ENCODE measurements around the gene ARID5A. TPM values are rescaled to one million over a fixed set of nuclear protein-coding genes. Genes with fewer than 3 reads are reported as not detected.

ARID5A gene
- total RNA-seq, 1 donor = 7.8 TPM

DNA sequence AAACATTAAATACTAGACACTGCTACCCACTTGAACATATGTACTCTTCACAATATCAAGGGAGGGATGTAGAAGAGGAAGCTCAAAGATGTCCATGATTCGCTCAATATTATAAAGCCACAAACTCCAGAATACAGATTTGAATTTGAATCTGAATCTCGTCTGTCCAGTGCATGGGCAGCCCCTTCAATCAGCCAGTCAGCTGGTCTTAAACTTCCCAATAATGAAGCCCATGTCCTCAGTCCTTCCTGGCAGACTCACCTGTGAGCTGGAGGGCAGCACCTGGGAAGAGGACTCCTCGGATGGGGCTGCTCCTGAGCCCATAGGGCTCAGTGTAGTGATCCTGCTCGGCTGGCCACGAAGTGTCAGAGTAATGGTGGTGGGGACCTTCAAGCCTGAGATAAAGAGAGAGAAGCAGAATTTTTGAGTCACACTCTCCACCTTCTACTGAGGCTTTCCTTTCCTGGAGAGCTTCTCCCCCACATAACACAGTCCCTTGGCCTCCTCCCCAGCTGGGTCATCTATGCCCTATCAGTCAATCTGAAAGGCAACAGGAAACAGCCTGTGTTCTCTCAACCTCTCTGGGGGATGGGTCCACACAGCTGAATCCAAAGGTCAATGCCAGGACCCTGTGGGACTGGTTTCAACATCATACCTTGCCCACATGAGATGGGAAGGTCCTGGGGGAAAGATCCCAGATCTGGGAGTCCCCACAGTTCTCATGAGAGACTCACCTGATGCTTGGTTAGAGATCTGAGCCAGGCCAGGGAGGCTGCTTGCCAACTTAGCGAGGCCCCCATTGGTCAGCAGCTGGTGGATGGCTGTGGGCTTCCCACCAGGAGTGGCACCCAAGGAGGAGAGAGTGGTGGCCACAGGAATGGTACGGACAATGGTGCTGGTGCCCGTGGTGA lies 65.1 kb downstream of the ARID5A start:
- TF ChIP-seq, protein P1, sequence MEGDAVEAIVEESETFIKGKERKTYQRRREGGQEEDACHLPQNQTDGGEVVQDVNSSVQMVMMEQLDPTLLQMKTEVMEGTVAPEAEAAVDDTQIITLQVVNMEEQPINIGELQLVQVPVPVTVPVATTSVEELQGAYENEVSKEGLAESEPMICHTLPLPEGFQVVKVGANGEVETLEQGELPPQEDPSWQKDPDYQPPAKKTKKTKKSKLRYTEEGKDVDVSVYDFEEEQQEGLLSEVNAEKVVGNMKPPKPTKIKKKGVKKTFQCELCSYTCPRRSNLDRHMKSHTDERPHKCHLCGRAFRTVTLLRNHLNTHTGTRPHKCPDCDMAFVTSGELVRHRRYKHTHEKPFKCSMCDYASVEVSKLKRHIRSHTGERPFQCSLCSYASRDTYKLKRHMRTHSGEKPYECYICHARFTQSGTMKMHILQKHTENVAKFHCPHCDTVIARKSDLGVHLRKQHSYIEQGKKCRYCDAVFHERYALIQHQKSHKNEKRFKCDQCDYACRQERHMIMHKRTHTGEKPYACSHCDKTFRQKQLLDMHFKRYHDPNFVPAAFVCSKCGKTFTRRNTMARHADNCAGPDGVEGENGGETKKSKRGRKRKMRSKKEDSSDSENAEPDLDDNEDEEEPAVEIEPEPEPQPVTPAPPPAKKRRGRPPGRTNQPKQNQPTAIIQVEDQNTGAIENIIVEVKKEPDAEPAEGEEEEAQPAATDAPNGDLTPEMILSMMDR (IDR thresholded peaks at IDR 0.05; ENCODE audit: insufficient read depth, low read length) = no peak
- H3K4me3 ChIP-seq (ENCODE audit: low read depth, low read length) = no peak overlapping the region
- no peak for DNase-seq (ENCODE audit: low read depth)

Other genes with a start within 250 kb of the ARID5A start
- gene SNRNP200, start 231.2 kb upstream of the ARID5A start, total RNA-seq (ENCODE audit: low replicate concordance) = 28.0 and 39.3 TPM in 2 replicates
- gene ITPRIPL1, start 211.4 kb upstream of the ARID5A start, total RNA-seq (ENCODE audit: low replicate concordance) = 2.5 and 3.4 TPM in 2 replicates
- gene NCAPH, start 201.0 kb upstream of the ARID5A start, total RNA-seq (ENCODE audit: low replicate concordance) = 0.57 and 18.7 TPM in 2 replicates
- not detected in 2 replicates for gene NEURL3, start 31.4 kb upstream of the ARID5A start, total RNA-seq (ENCODE audit: low replicate concordance)
- gene KANSL3, start 101.6 kb downstream of the ARID5A start, total RNA-seq (ENCODE audit: low replicate concordance) = 39.7 and 45.6 TPM in 2 replicates
- 0.18 and 0.98 TPM in 2 replicates for gene FER1L5, start 106.0 kb downstream of the ARID5A start, total RNA-seq (ENCODE audit: low replicate concordance)
- gene LMAN2L, start 203.3 kb downstream of the ARID5A start, total RNA-seq (ENCODE audit: low replicate concordance) = 9.5 and 12.2 TPM in 2 replicates
- gene CNNM4, start 224.2 kb downstream of the ARID5A start, total RNA-seq (ENCODE audit: low replicate concordance) = 2.4 and 3.8 TPM in 2 replicates

Measured in fibroblast of the aortic adventitia (primary cell).